HG03060 (cell line): ENCODE data around the gene PGPEP1.
"Not testable (repeated sequence)": the region's sequence is repeated elsewhere in the genome, so short reads cannot be mapped to it uniquely, and the experiment has no call there.

Experiments used
- ATAC-seq: cut with Tn5 transposase; IDR thresholded peaks from one replicate; pipeline ENCODE4 v1.9.1; 2021; ENCODE audit warnings: low read depth, moderate number of reproducible peaks; ENCODE audit not compliant: unreplicated experiment

Gene PGPEP1

GRCh38 chr19:18363787-18364186 lies 23.4 kb downstream of the PGPEP1 start:
- no peak for ATAC-seq

- not testable (repeated sequence) for ATAC-seq
These were observed 24.0 kb downstream of the PGPEP1 start for GRCh38 chr19:18364277-18364825.

- no peak for ATAC-seq
These were observed 24.6 kb downstream of the PGPEP1 start for GRCh38 chr19:18364826-18365528.

- no peak for ATAC-seq
These were observed 25.6 kb downstream of the PGPEP1 start for GRCh38 chr19:18366021-18366435.

- ATAC-seq, result no peak
These were observed 28.3 kb downstream of the PGPEP1 start for GRCh38 chr19:18368504-18369222.

GRCh38 chr19:18373407-18373891 lies 33.1 kb downstream of the PGPEP1 start:
- no peak for ATAC-seq

GRCh38 chr19:18373892-18374629 lies 33.7 kb downstream of the PGPEP1 start:
- ATAC-seq, result peak; percentile 70

GRCh38 chr19:18377026-18377425 lies 36.6 kb downstream of the PGPEP1 start:
- no peak for ATAC-seq

GRCh38 chr19:18379803-18380747 lies 39.7 kb downstream of the PGPEP1 start:
- no peak for ATAC-seq

- no peak for ATAC-seq
These were observed 40.4 kb downstream of the PGPEP1 start for GRCh38 chr19:18380843-18381242.

- ATAC-seq, result not testable (repeated sequence)
These were observed 43.2 kb downstream of the PGPEP1 start for GRCh38 chr19:18383622-18384021.

- ATAC-seq, result no peak
These were observed 44.4 kb downstream of the PGPEP1 start for GRCh38 chr19:18384775-18385174.

- no peak for ATAC-seq
These were observed 44.9 kb downstream of the PGPEP1 start for GRCh38 chr19:18385359-18385674.

- ATAC-seq, result no peak
These were observed 45.5 kb downstream of the PGPEP1 start, which contains the start of gene GDF15 for GRCh38 chr19:18385675-18386542. Gene GDF15 (plus strand): TSS chr19:18386158. CDS start chr19:18386190, 32 bp downstream.

- ATAC-seq, result no peak
These were observed 46.3 kb downstream of the PGPEP1 start for GRCh38 chr19:18386543-18387271.

- no peak for ATAC-seq
These were observed 47.9 kb downstream of the PGPEP1 start for GRCh38 chr19:18388100-18388959.

- ATAC-seq, result no peak
These were observed 48.7 kb downstream of the PGPEP1 start for GRCh38 chr19:18388960-18389725.
